GM19023 (cell line): ENCODE measurements around the gene DMRTA1.
"Not testable (repeated sequence)": the region's sequence is repeated elsewhere in the genome, so short reads cannot be mapped to it uniquely, and the experiment has no call there.

Experiments
- ATAC-seq: cut with Tn5 transposase; IDR thresholded peaks from one replicate; pipeline ENCODE4 v1.9.1; 2021; ENCODE audit warnings: mild to moderate bottlenecking, moderate library complexity; ENCODE audit not compliant: unreplicated experiment

The DMRTA1 gene

DNA sequence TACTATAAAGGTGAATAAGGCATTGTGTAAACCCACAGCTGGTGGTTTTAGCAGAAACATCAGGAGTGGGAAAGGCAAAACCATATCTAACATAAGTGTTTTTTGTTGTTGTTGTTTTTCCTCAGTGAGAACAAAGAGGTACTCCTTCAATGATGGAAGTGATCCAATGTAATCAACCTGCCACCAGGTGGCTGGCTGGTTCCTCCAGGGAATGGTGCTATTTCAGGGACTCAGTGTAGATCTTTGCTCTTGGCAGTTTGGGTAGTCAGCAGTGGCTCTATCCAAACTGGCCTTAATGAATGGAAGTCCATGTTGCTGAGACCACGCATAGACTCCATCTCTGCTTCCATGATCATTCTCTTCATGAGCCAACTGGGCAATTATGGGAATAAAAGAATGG is 10.8 kb downstream of the DMRTA1 start:
- no peak for ATAC-seq

DNA sequence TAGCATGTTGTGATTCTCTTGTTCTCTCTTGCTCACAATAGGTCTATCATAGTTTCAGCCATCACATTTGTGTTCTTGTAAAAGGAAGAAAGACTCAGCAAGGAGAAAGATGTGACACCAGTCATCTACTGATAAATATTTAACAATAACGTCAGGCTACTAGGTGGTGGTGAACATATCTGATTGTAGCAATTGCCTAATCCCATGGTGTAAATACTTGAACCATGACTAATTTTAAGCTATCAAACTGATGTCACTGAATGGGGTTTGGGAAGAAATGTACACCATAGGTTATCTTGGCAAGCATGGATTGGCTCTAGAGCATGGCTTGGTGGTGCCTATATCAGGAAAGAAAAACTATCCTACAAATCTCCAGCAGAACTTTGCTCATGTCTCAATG is 16.6 kb downstream of the DMRTA1 start:
- no peak for ATAC-seq

DNA sequence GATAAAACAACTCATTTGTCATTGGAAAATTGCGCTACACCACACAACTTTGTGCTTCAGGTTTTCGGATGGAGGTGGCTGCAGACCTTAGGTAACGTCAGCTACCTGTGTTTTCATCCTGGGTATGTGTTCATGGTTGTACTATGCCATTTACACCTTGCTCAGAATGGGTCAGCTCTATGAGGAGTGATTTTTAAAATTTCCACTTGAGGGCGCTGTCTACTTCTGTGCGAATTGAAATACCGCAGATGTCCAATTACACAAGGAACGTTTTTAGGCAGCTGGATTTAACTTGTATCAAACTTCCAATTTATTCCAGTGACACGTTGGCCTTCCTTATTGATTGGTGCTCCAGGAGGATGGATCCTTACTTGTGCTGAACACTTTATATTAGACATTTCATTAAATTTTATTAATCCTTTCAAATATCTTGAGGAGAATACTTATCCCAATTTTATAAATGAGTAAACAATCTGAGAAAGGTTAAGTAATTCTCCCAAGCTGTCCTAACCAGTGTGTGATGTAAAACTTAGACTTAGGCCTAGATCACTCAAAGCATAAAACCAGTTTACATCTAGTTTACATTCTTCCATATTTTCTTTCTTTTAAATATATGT is 23.4 kb downstream of the DMRTA1 start:
- ATAC-seq = peak; percentile 59

DNA sequence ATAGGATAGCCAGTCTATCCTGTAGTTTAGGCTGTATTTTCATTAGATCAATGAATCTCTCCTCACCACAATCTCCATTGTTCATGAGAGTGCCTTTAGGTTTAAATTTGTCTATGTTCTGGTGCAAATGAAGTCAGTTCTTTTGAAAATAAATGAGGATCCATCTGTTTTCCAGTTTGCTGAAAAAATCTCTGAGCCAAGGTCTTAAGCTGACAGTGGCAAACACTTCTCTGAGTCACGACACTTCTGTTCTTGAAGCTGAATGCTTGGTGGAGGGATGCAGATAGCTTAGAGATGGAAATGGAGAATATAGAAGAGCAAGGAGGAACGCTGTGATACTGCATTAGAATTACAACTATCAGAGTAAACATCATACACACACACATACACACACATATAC is 34.9 kb downstream of the DMRTA1 start:
- no peak for ATAC-seq

DNA sequence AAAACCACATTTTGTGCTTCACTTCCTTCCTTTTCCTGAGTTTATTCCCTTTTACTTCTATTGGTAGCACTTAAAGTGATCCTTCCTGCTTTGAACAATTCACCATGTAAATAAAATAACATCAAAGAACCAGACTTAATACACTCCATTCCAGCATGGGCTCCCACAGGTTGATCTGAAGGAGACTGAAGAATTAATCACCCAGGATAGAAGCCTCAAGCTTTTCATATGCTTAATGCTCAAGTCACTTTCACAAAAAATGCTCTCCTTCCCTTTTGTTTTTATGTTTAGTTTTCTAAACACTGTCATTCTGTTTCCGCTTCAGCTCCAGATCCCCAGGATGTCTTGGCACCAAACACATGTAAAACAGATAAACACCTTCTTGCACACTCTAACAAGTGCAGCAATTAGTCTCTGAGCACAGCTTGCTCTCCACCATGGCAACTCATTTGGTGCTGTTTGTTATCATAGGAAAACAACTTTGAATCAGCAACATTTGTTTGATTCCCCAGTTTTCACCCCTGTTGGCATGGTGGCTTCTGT is 37.0 kb downstream of the DMRTA1 start:
- ATAC-seq = no peak

DNA sequence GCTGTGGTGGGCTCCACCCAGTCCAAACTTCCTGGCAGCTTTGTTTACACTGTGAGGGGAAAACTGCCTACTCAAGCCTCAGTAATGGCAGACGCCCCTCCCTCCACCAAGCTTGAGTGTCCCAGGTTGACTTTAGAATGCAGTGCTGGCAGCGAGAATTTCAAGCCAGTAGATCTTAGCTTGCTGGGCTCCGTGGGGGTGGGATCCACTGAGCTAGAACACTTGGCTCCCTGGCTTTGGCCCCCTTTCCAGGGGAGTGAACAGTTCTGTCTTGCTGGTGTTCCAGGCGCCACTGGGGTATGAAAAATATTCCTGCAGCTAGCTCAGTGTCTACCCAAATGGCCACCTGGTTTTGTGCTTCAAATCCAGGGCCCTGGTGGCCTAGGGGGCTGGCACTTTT is 49.6 kb downstream of the DMRTA1 start:
- not testable (repeated sequence) for ATAC-seq
